Measurements from ENCODE around the gene SCAPER.
"Not testable (repeated sequence)": the region's sequence is repeated elsewhere in the genome, so short reads cannot be mapped to it uniquely, and the experiment has no call there.

The SCAPER gene

DNA sequence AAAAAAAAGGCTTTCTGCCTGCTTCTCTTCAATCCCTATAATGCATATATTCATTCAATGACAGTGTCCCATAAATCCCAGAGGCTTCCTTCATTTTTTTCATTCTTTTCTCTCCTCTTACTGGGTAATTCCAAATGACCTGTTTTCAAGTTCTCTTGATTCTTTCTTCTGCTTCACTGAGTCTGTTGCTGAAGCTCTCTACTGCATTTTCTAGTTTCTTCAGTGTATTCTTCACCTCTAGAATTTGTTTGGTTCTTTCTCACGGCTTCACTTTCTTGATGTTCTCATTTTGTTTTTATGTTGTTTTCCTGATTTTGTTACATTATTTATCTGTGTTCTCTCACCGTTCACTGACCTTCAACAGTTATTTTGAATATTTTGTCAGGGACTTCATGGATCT, 141.6 kb downstream of the SCAPER start:
- H3K36me3 ChIP-seq (ENCODE audit: control insufficient read depth in 2 of 2, insufficient read depth in 2 of 2, low read length in 2 of 2): peaks cover 10 to 12% of the 10 kb centered on the region in 2 donors
- H3K4me1 ChIP-seq (ENCODE audit: control insufficient read depth in 2 of 2, insufficient read depth in 2 of 2, low read length in 2 of 2): no peaks in the 10 kb centered on the region
- no peaks in the 10 kb centered on the region for H3K9me3 ChIP-seq (ENCODE audit: control insufficient read depth in 2 of 2, low read length in 2 of 2)
- no peaks in the 10 kb centered on the region for H3K27me3 ChIP-seq (ENCODE audit: control insufficient read depth in 2 of 2, insufficient read depth in 2 of 2, low read length in 2 of 2)
- no peak overlapping the region for H3K27ac ChIP-seq (ENCODE audit: low read depth in 2 of 2, low read length in 2 of 2)
- H3K4me3 ChIP-seq (ENCODE audit: low read length in 2 of 2): no peak overlapping the region
- no peak overlapping the region for H3K9ac ChIP-seq (ENCODE audit: low read depth in 1 of 2, low read length in 2 of 2)

DNA sequence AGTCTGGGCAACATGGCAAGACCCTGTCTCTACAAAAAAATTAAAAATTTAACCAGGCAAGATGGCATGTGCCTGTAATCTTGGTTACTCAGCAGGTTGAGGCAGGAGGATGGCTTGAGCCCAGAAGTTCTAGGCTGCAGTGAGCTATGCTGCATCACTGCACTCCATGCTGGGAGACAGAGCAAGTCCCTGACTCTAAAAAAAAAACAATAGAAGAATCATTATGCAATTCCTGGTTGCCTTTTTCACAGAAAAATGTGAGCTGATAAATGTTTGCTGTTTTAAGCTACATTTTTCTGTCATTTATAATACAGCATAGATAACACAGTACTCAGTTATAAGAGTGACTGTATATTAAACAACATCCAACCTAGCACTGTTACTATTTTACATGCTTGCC, 148.8 kb downstream of the SCAPER start:
- Histone ChIP-seq H3K9ac (ENCODE audit: low read depth in 1 of 2, low read length in 2 of 2) (no peak overlapping the region), H3K27ac (ENCODE audit: low read depth in 2 of 2, low read length in 2 of 2) (no peak overlapping the region), H3K9me3 (ENCODE audit: control insufficient read depth in 2 of 2, low read length in 2 of 2) (no peaks in the 10 kb centered on the region), H3K36me3 (ENCODE audit: control insufficient read depth in 2 of 2, insufficient read depth in 2 of 2, low read length in 2 of 2) (no peaks in the 10 kb centered on the region), H3K27me3 (ENCODE audit: control insufficient read depth in 2 of 2, insufficient read depth in 2 of 2, low read length in 2 of 2) (no peaks in the 10 kb centered on the region), H3K4me1 (ENCODE audit: control insufficient read depth in 2 of 2, insufficient read depth in 2 of 2, low read length in 2 of 2) (no peaks in the 10 kb centered on the region), H3K4me3 (ENCODE audit: low read length in 2 of 2) (no peak overlapping the region)

DNA sequence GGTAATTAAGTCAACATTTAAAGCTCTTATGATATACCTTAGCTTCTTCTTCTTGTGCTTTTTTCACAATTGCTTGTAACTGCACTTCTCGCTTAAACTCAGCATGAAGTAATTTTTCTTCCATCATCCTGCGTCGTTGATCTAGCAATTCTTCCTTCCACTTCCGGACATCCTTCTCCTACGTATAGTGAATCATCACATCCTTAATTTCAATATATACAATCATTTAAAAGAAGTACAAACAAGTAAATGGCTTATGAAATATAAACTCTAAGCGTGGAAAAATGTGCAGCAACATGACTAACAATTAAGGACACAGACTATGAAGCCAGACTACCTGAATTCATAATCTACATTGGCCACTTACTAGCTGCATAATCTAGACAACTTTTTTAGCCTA, 151.4 kb downstream of the SCAPER start:
- no peaks in the 10 kb centered on the region for H3K4me1 ChIP-seq (ENCODE audit: control insufficient read depth in 2 of 2, insufficient read depth in 2 of 2, low read length in 2 of 2)
- H3K36me3 ChIP-seq (ENCODE audit: control insufficient read depth in 2 of 2, insufficient read depth in 2 of 2, low read length in 2 of 2): no peaks in the 10 kb centered on the region
- H3K27ac ChIP-seq (ENCODE audit: low read depth in 2 of 2, low read length in 2 of 2): no peak overlapping the region
- no peaks in the 10 kb centered on the region for H3K9me3 ChIP-seq (ENCODE audit: control insufficient read depth in 2 of 2, low read length in 2 of 2)
- no peaks in the 10 kb centered on the region for H3K27me3 ChIP-seq (ENCODE audit: control insufficient read depth in 2 of 2, insufficient read depth in 2 of 2, low read length in 2 of 2)
- H3K9ac ChIP-seq (ENCODE audit: low read depth in 1 of 2, low read length in 2 of 2): no peak overlapping the region
- no peak overlapping the region for H3K4me3 ChIP-seq (ENCODE audit: low read length in 2 of 2)

DNA sequence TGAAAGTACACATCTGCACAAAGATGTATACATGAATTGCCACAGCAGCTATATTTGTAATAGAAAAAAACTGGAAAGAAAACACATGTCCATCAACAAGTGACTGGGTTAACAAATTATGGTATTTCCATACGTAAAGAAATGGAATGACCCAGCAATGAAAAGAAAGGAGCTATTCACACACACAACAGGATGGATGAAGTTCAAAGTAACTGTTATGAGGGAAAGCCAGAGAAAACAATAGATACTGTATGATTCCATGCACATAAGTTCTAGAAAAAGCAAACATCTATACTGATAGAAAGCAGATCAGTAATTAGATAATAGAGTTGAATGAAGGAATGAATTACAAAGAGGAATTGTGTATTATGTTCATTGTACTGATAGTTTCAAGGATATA, 152.0 kb downstream of the SCAPER start:
- no peaks in the 10 kb centered on the region for H3K4me1 ChIP-seq (ENCODE audit: control insufficient read depth in 2 of 2, insufficient read depth in 2 of 2, low read length in 2 of 2)
- H3K36me3 ChIP-seq (ENCODE audit: control insufficient read depth in 2 of 2, insufficient read depth in 2 of 2, low read length in 2 of 2): no peaks in the 10 kb centered on the region
- no peaks in the 10 kb centered on the region for H3K27me3 ChIP-seq (ENCODE audit: control insufficient read depth in 2 of 2, insufficient read depth in 2 of 2, low read length in 2 of 2)
- no peaks in the 10 kb centered on the region for H3K9me3 ChIP-seq (ENCODE audit: control insufficient read depth in 2 of 2, low read length in 2 of 2)
- no peak overlapping the region for H3K4me3 ChIP-seq (ENCODE audit: low read length in 2 of 2)
- H3K27ac ChIP-seq (ENCODE audit: low read depth in 2 of 2, low read length in 2 of 2): no peak overlapping the region
- H3K9ac ChIP-seq (ENCODE audit: low read depth in 1 of 2, low read length in 2 of 2): no peak overlapping the region

DNA sequence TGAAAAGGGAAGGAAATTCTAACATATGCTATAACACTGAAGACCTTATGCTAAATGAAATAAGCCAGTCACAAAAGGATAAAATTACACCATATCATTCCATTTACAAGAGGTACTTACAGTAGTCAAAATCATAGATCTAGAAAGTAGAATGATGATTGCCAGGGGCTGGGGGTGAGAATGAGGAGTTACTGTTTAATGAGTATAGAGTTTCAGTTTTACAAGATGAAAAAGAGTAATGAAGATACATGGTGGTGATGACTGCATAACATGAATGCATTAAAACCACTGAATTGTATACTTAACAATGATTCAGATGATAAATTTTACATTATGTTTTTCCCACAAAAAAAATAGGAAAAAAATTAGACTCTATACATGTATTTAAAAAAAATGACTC, 152.6 kb downstream of the SCAPER start:
- Histone ChIP-seq H3K27me3 (ENCODE audit: control insufficient read depth in 2 of 2, insufficient read depth in 2 of 2, low read length in 2 of 2) (no peaks in the 10 kb centered on the region), H3K9ac (ENCODE audit: low read depth in 1 of 2, low read length in 2 of 2) (no peak overlapping the region), H3K27ac (ENCODE audit: low read depth in 2 of 2, low read length in 2 of 2) (no peak overlapping the region), H3K9me3 (ENCODE audit: control insufficient read depth in 2 of 2, low read length in 2 of 2) (no peaks in the 10 kb centered on the region), H3K36me3 (ENCODE audit: control insufficient read depth in 2 of 2, insufficient read depth in 2 of 2, low read length in 2 of 2) (no peaks in the 10 kb centered on the region), H3K4me1 (ENCODE audit: control insufficient read depth in 2 of 2, insufficient read depth in 2 of 2, low read length in 2 of 2) (no peaks in the 10 kb centered on the region), H3K4me3 (ENCODE audit: low read length in 2 of 2) (no peak overlapping the region)

DNA sequence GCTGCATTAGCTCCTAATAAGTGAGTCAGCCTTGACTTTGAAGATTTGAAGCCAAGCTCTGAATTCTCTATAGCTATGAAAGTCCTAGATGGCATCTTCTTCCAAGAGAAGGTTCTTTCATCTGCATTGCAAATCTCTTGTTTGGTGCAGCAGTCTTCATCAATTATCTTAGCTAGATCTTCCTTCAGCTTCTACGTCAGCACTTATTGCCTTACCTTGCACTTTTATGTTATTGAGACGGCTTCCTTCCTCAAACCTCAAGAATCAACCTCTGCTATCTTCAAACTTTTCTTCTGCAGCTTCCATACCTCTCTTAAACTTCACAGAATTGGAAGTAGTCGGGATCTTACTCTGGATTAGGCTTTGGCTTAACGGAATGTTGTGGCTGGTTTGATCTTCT, 167.6 kb downstream of the SCAPER start:
- Histone ChIP-seq H3K27me3 (ENCODE audit: control insufficient read depth in 2 of 2, insufficient read depth in 2 of 2, low read length in 2 of 2) (no peaks in the 10 kb centered on the region), H3K9me3 (ENCODE audit: control insufficient read depth in 2 of 2, low read length in 2 of 2) (no peaks in the 10 kb centered on the region), H3K36me3 (ENCODE audit: control insufficient read depth in 2 of 2, insufficient read depth in 2 of 2, low read length in 2 of 2) (peaks cover 0 to 8% of the 10 kb centered on the region in 2 donors), H3K4me3 (ENCODE audit: low read length in 2 of 2) (no peak overlapping the region), H3K27ac (ENCODE audit: low read depth in 2 of 2, low read length in 2 of 2) (no peak overlapping the region), H3K4me1 (ENCODE audit: control insufficient read depth in 2 of 2, insufficient read depth in 2 of 2, low read length in 2 of 2) (no peaks in the 10 kb centered on the region), H3K9ac (ENCODE audit: low read depth in 1 of 2, low read length in 2 of 2) (no peak overlapping the region)

DNA sequence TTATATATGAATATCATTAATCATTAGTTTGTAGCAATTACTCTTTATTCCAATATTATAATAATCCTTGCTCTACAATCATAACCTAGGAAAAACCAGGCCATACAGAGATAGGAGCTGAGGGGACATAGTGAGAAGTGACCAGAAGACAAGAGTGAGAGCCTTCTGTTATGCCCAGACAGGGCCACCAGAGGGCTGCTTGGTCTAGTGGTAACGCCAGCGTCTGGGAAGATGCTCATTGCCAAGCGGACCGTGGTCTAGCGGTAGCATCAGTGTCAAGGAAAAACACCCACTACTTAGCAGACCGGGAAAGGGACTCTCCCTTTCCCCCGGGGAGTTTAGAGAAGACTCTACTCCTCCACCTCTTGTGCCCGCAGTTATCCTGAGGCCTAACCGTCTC, 172.8 kb downstream of the SCAPER start:
- H3K9ac ChIP-seq (ENCODE audit: low read depth in 1 of 2, low read length in 2 of 2); H3K4me1 ChIP-seq (ENCODE audit: control insufficient read depth in 2 of 2, insufficient read depth in 2 of 2, low read length in 2 of 2); H3K36me3 ChIP-seq (ENCODE audit: control insufficient read depth in 2 of 2, insufficient read depth in 2 of 2, low read length in 2 of 2); H3K27me3 ChIP-seq (ENCODE audit: control insufficient read depth in 2 of 2, insufficient read depth in 2 of 2, low read length in 2 of 2); H3K9me3 ChIP-seq (ENCODE audit: control insufficient read depth in 2 of 2, low read length in 2 of 2); H3K27ac ChIP-seq (ENCODE audit: low read depth in 2 of 2, low read length in 2 of 2); H3K4me3 ChIP-seq (ENCODE audit: low read length in 2 of 2): not testable (repeated sequence)

DNA sequence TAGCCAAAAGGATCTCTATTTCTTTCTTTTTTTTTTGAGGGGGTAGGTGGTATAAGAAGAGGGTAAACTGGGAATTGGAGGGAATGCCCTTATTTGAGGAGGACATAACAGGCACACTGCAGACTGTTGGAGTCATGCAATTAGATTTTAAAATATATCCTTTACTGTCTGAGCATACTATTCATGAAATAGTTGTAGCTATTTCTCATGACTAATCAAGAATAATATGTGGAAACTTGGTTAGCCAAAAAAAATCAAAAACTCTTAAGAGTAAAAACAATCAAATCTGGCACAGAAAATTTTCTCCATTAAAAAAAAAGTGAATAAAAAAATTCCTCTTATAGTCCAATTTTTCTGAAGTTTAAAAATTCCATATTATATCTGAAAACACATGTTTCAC, 174.9 kb downstream of the SCAPER start:
- Histone ChIP-seq H3K27ac (ENCODE audit: low read depth in 2 of 2, low read length in 2 of 2) (no peak overlapping the region), H3K36me3 (ENCODE audit: control insufficient read depth in 2 of 2, insufficient read depth in 2 of 2, low read length in 2 of 2) (peaks cover 0 to 8% of the 10 kb centered on the region in 2 donors), H3K27me3 (ENCODE audit: control insufficient read depth in 2 of 2, insufficient read depth in 2 of 2, low read length in 2 of 2) (no peaks in the 10 kb centered on the region), H3K4me3 (ENCODE audit: low read length in 2 of 2) (no peak overlapping the region), H3K4me1 (ENCODE audit: control insufficient read depth in 2 of 2, insufficient read depth in 2 of 2, low read length in 2 of 2) (no peaks in the 10 kb centered on the region), H3K9me3 (ENCODE audit: control insufficient read depth in 2 of 2, low read length in 2 of 2) (no peaks in the 10 kb centered on the region), H3K9ac (ENCODE audit: low read depth in 1 of 2, low read length in 2 of 2) (no peak overlapping the region)

DNA sequence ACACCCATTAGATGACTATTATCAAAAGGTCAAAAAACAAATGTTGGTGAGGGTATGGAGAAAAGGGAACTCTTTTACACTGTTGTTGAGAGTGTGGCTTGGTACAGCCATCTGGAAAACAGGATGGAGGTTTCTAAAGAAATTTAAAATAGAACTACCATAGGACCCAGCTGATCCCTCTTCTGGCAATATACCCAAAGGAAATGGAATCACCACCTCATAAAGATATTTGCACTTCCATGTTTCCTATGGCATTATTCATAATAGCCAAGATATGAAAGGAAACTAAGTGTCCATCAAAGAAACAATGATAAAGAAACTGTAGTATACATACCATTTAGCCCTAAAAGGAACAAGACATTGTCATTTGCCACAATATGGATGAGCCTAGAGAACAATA, 186.3 kb downstream of the SCAPER start:
- no peaks in the 10 kb centered on the region for H3K27me3 ChIP-seq (ENCODE audit: control insufficient read depth in 2 of 2, insufficient read depth in 2 of 2, low read length in 2 of 2)
- no peaks in the 10 kb centered on the region for H3K9me3 ChIP-seq (ENCODE audit: control insufficient read depth in 2 of 2, low read length in 2 of 2)
- H3K36me3 ChIP-seq (ENCODE audit: control insufficient read depth in 2 of 2, insufficient read depth in 2 of 2, low read length in 2 of 2): no peaks in the 10 kb centered on the region

DNA sequence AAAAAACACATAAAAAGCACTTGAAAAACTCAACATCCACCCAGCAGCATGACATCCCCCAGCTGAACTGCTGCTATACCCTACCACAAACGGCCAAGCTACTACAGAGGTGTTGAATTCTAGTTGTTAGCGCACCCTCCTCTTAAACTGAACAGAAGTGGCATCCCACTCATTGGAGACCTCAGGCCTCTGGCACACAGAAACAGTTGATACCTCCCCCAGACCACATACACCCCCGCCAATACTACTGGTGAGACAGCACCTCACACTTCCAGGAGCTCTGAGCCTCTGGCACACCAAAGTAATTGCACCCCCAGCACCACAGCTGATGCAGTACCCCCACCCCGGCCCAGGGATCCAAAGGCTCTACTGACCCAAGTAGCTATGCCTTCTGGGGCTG, 190.2 kb downstream of the SCAPER start:
- no peaks in the 10 kb centered on the region for H3K9me3 ChIP-seq (ENCODE audit: control insufficient read depth in 2 of 2, low read length in 2 of 2)
- no peaks in the 10 kb centered on the region for H3K4me1 ChIP-seq (ENCODE audit: control insufficient read depth in 2 of 2, insufficient read depth in 2 of 2, low read length in 2 of 2)

More for the DNA sequence above, 186.3 kb downstream of the SCAPER start:
- no peak overlapping the region for H3K9ac ChIP-seq (ENCODE audit: low read depth in 1 of 2, low read length in 2 of 2)
- no peaks in the 10 kb centered on the region for H3K4me1 ChIP-seq (ENCODE audit: control insufficient read depth in 2 of 2, insufficient read depth in 2 of 2, low read length in 2 of 2)
- no peak overlapping the region for H3K27ac ChIP-seq (ENCODE audit: low read depth in 2 of 2, low read length in 2 of 2)
- no peak overlapping the region for H3K4me3 ChIP-seq (ENCODE audit: low read length in 2 of 2)

DNA sequence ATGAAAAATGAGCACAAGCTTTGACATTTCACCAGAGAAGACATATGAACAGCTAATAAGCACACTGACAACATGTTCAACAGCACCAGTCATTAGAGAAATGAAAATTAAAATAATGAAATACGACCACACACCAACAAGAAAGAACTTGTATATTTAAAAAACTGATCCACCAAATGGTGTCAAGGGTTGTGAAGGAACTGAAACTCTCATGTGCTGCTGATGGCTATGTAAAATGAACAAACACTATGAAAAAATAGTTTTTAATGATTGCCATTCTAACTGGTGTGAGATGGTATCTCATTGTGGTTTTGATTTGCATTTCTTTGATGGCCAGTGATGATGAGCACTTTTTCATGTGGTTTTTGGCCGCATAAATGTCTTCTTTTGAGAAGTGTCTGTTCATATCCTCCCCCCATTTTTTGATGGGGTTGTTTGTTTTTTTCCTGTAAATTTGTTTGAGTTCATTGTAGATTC, 193.8 kb downstream of the SCAPER start:
- H3K4me3 ChIP-seq (ENCODE audit: low read length in 2 of 2): no peak overlapping the region
- no peak overlapping the region for H3K9ac ChIP-seq (ENCODE audit: low read depth in 1 of 2, low read length in 2 of 2)
- H3K27ac ChIP-seq (ENCODE audit: low read depth in 2 of 2, low read length in 2 of 2): no peak overlapping the region
- no peaks in the 10 kb centered on the region for H3K4me1 ChIP-seq (ENCODE audit: control insufficient read depth in 2 of 2, insufficient read depth in 2 of 2, low read length in 2 of 2)
- no peaks in the 10 kb centered on the region for H3K9me3 ChIP-seq (ENCODE audit: control insufficient read depth in 2 of 2, low read length in 2 of 2)
- no peaks in the 10 kb centered on the region for H3K27me3 ChIP-seq (ENCODE audit: control insufficient read depth in 2 of 2, insufficient read depth in 2 of 2, low read length in 2 of 2)
- no peaks in the 10 kb centered on the region for H3K36me3 ChIP-seq (ENCODE audit: control insufficient read depth in 2 of 2, insufficient read depth in 2 of 2, low read length in 2 of 2)

More for the DNA sequence above, 190.2 kb downstream of the SCAPER start:
- no peaks in the 10 kb centered on the region for H3K36me3 ChIP-seq (ENCODE audit: control insufficient read depth in 2 of 2, insufficient read depth in 2 of 2, low read length in 2 of 2)
- no peak overlapping the region for H3K4me3 ChIP-seq (ENCODE audit: low read length in 2 of 2)
- H3K9ac ChIP-seq (ENCODE audit: low read depth in 1 of 2, low read length in 2 of 2): no peak overlapping the region
- H3K27me3 ChIP-seq (ENCODE audit: control insufficient read depth in 2 of 2, insufficient read depth in 2 of 2, low read length in 2 of 2): no peaks in the 10 kb centered on the region
- H3K27ac ChIP-seq (ENCODE audit: low read depth in 2 of 2, low read length in 2 of 2): no peak overlapping the region
